ENCODE results near the gene PPP2R3A.

The PPP2R3A gene

GRCh38 chr3:135973841-135974240, 8.3 kb downstream of the PPP2R3A start:
- no peak for DNase-seq (ENCODE audit: low read depth)

DNA sequence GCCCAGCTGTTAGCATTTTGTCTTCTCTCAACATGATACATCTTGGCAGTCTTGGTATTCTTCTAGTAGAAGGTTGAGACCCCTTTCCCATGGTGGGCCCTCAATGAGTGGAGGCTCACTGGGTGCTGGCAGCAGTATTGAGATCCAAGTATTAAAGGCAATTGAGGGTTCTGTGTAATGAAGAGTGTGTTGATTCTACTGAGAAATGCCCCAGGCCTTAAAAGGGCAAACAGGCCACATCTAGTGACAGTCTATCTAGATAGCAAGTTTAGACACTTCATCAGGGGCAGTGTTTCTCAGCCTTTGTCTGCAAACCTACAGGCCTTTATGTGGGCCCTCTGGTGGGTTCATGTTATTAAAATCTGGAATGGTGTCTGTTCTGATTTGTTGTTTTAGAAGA, 9.5 kb downstream of the PPP2R3A start:
- DNase-seq (ENCODE audit: low read depth) = no peak

GRCh38 chr3:135975536-135975935, 10.0 kb downstream of the PPP2R3A start:
- DNase-seq (ENCODE audit: low read depth) = no peak

- DNase-seq (ENCODE audit: low read depth) = no peak
Observed at GRCh38 chr3:135980343-135980742, 14.8 kb downstream of the PPP2R3A start.

GRCh38 chr3:135981701-135982403, 16.3 kb downstream of the PPP2R3A start:
- DNase-seq (ENCODE audit: low read depth) = no peak

DNA sequence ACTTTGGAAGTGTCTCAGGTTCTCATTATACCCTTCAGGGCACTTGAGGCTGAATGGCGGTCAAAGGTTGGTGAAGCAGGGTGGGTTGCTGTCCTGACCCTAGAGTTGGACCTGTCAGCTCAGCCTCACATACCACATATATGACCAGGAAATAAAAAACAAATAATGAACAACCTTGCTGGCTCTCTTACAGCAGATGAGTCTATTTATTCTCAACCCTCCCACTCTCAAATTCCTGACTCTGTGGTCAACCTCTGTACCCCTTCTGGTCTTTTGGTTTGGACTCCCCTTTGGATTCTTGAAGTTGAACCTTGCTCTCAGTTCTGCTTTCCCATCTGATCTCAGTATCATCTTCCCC, 16.9 kb downstream of the PPP2R3A start:
- no peak for DNase-seq (ENCODE audit: low read depth)

DNA sequence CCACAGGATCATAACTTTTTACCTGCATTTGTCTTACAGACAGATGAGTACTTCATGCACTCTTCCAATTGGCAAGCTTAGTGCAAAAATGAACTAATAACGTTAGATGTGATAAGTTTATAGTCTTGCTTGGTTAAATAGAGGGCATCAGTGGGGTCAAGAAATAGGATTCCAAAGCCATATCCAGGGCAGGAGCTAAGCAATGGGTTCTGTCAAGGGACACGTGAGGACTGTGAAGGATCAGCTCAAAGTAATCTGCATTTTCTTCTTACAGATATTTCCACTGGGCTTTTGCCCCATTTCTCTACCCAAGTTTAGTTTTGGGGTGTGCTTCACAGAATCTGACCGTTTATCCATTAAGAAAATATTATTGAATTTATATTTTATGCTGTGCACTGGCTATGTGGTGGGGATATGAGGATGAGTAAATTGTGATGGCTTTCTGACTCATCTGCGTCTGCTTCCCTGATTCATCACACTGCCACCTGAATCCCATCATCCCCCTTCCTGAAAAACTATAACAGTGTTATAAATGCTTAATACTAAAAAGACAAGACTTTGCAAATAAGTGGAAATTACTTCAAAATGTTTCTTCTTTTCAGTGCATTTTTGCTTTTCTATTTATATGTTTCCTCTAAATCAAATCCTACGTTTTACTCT, 17.5 kb downstream of the PPP2R3A start:
- DNase-seq (ENCODE audit: low read depth) = no peak

GRCh38 chr3:135987661-135988060, 22.1 kb downstream of the PPP2R3A start:
- no peak for DNase-seq (ENCODE audit: low read depth)

- no peak for DNase-seq (ENCODE audit: low read depth)
Observed at GRCh38 chr3:135989242-135989641, 23.7 kb downstream of the PPP2R3A start.

DNA sequence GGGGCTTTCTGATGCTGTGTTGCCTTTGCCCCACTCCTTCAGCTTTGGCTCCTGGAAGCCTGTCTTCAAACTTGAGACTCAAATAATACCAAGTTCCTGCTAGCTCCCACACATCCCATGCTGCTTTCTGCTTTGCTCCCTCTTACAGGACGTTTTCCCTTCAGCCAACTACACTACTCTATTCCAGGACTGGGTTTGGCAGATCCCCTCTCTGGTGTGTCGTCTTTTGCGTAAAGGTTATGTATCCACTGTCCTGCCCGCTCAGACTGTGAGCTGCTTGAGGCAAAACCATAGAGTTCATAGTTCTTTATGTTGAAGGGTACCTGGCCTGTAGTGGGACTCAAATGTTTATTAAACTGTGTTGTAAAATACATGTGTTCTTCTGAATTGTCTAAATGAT, 25.4 kb downstream of the PPP2R3A start:
- no peak for DNase-seq (ENCODE audit: low read depth)

DNA sequence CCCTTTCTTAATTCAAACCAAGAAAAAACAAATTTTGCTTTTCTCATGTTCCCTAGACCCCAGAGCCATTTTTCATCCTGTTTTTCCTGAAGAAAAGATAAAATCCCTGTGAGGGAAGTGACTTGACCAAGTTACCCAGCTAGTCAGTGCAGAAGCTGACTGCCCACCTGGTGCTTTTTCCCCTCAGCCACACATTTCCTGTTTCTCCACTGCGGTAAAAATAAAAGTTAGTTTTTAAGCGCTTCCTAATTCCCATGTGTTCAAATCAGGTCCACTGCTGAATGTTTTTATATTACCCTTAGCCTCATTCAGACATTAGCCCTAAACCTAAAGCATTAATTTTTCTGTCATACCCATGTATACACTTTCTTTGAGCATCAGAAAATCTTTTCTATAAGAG, 26.1 kb downstream of the PPP2R3A start:
- no peak for DNase-seq (ENCODE audit: low read depth)

DNA sequence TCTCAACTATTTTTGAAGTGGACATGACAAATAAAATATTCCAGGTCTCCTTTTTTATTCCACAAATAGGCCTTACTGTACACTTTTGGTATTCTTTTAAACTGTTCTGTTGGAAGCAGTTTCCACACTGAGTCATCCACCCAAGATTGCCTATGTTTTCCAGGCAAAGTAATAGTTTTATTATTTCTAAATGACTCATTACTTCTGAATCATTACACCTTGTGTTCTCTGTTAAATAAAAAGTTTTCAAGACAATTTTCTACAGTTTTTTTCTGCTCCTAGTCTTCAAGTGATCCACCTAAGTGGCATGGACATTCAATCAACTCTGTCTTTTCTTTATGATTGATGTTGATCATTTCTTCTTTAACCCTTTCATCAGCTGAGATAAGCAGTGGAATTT, 26.5 kb downstream of the PPP2R3A start:
- DNase-seq (ENCODE audit: low read depth) = no peak

DNA sequence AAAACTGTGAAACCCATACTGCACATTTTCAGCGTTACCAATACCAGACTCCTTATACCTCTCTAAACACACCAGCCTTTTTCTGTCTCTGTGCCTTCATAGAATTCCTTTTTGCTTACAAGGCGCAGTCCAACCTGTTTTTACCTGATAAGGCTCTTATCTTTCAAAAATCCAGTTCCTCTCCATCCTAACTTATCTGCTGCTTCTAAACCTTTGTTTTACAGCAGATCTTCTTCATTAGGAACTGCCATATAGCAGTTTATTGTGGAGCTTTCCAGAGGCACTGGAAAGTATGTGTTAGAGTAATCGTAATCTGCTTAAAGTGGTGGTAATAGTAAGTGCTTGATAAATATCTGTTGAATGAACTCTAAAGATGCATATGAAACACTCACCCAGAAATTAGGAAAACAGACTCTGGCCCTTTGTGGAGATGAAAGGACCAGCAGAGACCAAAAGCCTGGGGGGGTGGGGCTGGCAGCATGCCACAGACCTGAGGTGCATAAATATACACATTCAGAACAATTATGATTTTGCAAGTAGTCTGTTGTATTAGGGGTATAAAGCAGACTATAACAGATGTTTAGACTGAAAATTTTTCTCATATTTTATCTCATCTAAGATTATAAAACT, 29.3 kb downstream of the PPP2R3A start:
- DNase-seq (ENCODE audit: low read depth) = no peak

DNA sequence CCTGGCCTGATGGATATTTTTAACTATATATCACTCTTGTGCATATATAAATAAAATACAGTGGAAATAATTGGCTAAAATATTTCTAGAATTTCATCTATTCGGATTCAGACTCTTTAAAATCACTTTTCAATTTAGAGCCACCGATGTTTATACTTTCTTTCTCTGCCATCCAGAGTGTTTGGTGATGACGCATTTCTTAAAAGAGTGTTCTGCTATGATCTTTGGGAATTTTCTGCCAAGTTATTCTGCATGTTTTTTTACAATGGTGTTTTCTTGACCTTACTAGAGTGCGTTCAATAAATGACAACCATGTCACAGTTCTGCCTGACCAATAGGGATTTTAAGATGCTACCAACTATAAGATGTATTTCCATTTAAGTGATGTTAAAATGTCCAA, 30.2 kb downstream of the PPP2R3A start:
- no peak for DNase-seq (ENCODE audit: low read depth)

- no peak for DNase-seq (ENCODE audit: low read depth)
Observed at GRCh38 chr3:135997554-135998320, 32.2 kb downstream of the PPP2R3A start.

DNA sequence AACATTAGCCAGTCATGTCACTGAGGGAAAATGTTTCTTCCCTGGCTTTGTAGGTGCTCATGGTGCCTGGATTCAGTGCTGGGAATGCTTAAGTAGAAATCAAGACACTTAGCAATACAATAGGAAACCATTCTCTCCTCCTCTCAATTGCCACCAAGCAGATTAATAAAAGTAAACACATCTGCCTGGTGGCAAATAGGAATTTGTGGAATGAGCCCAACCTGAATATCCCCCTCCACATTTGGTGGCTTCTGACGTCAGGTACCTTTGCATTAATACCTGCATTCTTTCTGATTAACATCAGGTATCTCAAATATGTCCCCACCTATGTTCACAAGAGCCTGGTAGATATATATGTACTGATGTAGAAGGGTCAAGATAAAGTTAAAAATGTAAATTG, 42.7 kb downstream of the PPP2R3A start:
- no peak for DNase-seq (ENCODE audit: low read depth)

DNA sequence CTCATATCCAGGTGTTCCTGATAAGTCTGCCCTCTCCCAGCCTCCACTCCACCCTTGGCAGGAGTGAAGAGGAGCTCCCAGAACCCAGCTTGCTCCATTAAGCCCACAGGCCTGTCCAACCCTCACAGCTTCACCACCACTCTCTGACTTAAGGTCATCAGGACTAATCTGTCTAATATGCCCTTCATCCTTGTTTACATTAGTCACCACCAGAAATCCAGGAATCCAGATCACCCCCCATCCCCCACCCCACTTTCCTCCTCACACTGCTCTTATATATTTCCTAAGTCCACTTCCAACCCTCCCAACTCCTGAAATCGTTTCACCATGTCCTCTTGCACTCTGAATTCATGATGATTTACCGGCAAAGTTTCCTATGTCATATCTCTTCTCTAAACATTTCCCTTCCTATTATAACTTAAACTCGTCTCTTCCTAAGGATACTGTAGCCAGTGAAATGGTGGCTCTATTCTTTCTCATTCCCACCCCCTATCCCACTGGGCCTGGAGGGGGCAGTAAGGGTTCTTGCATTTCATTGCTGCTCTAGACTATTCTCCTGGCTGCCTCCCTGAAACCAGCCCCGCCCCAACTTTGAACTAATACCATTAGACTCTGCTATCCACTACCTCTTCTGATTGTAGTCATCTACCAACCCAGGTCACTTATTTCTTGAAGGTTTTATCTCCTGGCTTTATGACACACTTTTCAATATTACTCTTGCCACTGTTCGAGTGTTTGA, 43.4 kb downstream of the PPP2R3A start:
- DNase-seq (ENCODE audit: low read depth) = no peak

- no peak for DNase-seq (ENCODE audit: low read depth)
Observed at GRCh38 chr3:136018876-136019275, 53.3 kb downstream of the PPP2R3A start.

DNA sequence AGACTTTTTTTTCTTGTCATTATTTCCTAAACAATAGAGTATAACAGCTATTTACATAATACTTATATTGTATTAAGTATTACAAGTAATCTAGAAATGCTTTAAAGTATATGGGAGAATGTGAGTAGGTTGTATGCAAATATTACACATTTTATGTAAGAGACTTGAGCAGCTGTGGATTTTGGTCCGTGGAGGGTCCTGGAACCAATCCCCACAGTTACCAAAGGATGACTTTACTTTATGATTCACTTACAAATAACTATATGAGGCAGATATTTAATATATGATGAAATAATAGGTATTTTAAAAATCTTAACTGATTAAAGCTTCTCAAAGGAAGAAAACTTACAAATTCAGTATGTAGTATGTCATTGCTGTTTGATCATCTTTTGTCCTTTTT, 56.3 kb downstream of the PPP2R3A start:
- no peak for DNase-seq (ENCODE audit: low read depth)

DNA sequence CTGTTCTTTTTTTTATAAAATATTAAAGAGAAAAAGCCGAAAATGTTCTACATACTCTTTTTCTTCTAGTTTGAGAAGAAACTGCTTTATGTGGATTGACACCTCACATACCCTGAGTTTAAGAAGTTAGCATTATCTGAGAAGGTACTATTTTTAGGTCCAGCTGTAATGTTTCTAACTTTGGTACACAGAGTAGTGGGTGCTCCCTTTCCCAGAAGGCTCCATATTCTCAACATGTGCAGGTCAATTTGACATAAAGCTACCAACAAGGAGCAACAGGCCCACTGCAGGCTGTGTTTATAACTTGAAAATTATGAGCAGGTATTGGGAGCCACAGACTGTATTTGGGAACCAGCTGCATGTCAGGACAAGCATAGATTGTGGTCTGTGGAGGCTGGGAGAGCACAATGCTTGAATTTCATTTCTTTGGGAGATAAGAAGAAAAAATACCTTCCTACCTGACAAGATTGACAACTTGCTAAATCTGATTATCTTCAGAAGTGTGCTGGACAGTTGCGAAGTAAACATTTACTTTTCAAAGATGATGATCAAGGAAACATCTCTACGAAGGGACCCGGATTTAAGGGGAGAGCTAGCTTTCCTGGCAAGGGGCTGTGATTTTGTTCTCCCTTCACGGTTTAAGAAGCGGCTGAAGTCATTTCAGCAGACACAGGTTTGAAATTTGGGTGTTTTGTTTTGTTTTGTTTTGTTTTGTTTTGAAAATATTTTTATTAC, 57.2 kb downstream of the PPP2R3A start:
- no peak for DNase-seq (ENCODE audit: low read depth)

- no peak for DNase-seq (ENCODE audit: low read depth)
Observed at GRCh38 chr3:136023264-136023978, 57.9 kb downstream of the PPP2R3A start.

Measured in T follicular helper cell (primary cell).